Right hindlimb (tissue), 1 donor: ENCODE measurements around the gene RDH5.
"Not testable (repeated sequence)": the region's sequence is repeated elsewhere in the genome, so short reads cannot be mapped to it uniquely, and the experiment has no call there.

Experiments
- DNase-seq: peaks from one replicate; pipeline ENCODE4 v3.0.0-alpha.2; 2018

The RDH5 gene

DNA sequence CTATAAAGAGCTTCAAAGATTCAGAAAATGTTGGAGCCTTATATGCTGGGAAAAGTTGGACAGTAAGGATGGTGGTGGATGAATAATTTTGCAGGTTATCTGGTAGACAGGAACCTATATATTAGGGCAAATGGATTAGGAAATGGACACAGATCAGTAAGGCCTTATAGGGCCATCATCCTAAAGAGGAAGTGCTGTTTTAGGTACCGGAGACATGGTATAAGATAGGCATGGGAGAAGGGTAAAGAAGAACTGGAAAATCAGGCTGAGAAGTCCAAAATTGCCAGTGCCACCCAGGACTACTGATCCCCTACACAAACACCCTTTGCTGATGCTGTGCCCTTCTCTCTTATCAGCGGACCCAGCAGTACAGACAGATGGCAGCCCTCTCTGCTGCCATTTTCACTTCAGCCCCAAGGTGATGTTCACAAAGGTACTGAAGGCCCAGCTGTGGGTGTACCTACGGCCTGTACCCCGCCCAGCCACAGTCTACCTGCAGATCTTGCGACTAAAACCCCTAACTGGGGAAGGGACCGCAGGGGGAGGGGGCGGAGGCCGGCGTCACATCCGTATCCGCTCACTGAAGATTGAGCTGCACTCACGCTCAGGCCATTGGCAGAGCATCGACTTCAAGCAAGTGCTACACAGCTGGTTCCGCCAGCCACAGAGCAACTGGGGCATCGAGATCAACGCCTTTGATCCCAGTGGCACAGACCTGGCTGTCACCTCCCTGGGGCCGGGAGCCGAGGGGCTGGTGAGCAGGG, 28.2 kb downstream of the RDH5 start:
- DNase-seq, result no peak

- no peak for DNase-seq
Observed at GRCh38 chr12:55755246-55755645, 35.1 kb downstream of the RDH5 start.

- DNase-seq, result no peak
Observed at GRCh38 chr12:55757701-55758100, 37.5 kb downstream of the RDH5 start.

GRCh38 chr12:55758575-55758974, 38.4 kb downstream of the RDH5 start:
- not testable (repeated sequence) for DNase-seq

DNA sequence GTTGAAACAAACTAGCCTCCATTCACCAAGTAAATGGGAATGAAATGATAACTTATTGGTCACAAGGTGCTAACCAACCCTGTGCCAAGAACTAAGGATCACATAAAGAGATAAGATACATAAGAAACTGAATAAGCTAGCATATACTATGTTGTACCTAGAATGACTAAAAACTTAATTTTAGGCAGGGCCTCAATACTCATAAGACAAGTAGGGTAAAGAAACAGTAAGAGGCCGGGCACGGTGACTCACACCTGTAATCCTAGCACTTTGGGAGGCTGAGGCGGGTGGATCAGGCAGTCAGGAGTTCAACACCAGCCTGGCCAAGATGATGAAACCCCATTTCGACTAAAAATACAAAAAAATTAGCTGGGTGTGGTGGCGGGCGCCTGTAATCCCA, 40.5 kb downstream of the RDH5 start:
- no peak for DNase-seq

DNA sequence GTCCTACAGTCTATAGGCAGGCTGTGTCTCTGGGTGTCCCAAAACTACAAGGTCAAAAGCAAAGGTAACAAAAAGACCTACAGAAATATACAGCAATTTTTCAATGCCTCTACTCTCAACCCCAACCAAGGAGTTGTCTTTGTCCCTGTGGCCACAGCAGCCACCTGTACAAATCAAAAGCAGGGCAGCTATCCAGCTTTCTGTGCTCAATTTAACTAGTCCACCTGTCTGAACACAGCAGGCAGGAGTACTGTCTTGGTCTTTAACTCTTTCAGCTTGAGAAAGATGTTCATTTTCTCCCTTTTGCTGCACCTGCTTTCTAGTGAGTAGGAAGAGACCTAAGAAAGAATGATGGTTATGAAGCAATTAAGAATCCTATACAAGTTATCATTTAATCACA, 42.5 kb downstream of the RDH5 start:
- no peak for DNase-seq

DNA sequence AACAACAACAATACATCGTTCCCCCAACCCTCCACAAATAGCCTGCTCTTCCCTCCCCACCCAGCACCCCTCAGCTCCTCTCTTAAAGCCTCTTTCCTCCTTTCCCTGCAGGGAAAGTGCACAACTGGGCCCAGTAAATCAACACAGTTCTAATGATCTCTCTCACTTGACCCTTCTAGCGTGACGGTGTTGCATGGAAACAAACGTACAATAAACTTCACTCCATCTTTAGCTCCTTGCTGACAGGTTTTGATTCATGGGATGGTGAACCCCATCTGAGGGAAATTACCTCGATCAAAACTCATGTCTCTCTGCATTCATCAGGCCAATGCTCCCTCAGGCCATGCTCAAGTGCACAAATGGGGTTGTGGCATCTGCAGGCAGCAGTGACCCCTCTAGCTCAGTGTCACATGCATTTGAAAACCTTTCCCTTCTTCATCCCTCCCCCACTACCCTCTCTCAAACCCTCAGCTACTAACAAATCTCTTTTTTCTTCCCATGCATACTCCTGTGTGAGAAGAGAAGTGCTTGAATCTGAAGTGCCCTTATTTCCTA, 45.6 kb downstream of the RDH5 start:
- DNase-seq, result no peak

GRCh38 chr12:55767156-55767555, 47.0 kb downstream of the RDH5 start:
- no peak for DNase-seq

DNA sequence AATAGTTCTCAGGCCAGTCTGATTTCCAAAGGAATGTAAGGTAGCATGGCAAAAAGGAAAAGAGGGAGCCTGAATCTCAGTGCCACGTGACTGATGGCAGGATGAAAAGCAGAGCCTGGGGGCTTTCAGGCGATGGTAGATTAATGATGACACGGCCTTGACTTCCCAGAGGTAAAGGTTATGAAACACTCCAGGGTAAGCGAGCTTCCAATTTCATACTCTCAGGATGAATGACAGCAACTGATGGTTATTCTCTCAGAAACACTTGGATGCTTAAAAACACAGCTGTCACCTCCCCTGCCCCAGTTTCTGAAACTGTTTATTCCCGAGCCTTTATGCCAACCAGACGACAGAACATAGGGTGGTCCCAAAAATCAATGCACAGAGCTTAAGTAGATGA, 51.5 kb downstream of the RDH5 start:
- DNase-seq, result no peak
